Superior temporal gyrus (tissue), 1 donor: Measurements from ENCODE around the gene ZNF860.
"Not testable (repeated sequence)": the region's sequence is repeated elsewhere in the genome, so short reads cannot be mapped to it uniquely, and the experiment has no call there.

Experiments
- DNase-seq: peaks from one replicate; pipeline ENCODE4 v3.0.0-alpha.2; 2016; ENCODE audit errors: extremely low spot score

The ZNF860 gene

GRCh38 chr3:31996195-31996594, 14.6 kb downstream of the ZNF860 start:
- DNase-seq, result no peak

- DNase-seq, result no peak
These were observed 15.9 kb downstream of the ZNF860 start for GRCh38 chr3:31997500-31997899.

GRCh38 chr3:31999907-32000439, 18.4 kb downstream of the ZNF860 start:
- DNase-seq, result no peak

- no peak for DNase-seq
These were observed 19.3 kb downstream of the ZNF860 start for GRCh38 chr3:32000877-32001276.

- DNase-seq, result no peak
These were observed 21.2 kb downstream of the ZNF860 start for GRCh38 chr3:32002561-32003368.

GRCh38 chr3:32003380-32003779, 21.8 kb downstream of the ZNF860 start:
- no peak for DNase-seq

- no peak for DNase-seq
These were observed 22.7 kb downstream of the ZNF860 start for GRCh38 chr3:32004113-32004765.

GRCh38 chr3:32009101-32009500, 27.6 kb downstream of the ZNF860 start:
- DNase-seq, result no peak

- DNase-seq, result no peak
These were observed 28.4 kb downstream of the ZNF860 start for GRCh38 chr3:32009957-32010356.

GRCh38 chr3:32010699-32011098, 29.1 kb downstream of the ZNF860 start:
- DNase-seq, result not testable (repeated sequence)

- DNase-seq, result not testable (repeated sequence)
These were observed 34.1 kb downstream of the ZNF860 start for GRCh38 chr3:32015638-32016037.

- no peak for DNase-seq
These were observed 35.7 kb downstream of the ZNF860 start for GRCh38 chr3:32017286-32017685.

GRCh38 chr3:32018757-32019564, 37.4 kb downstream of the ZNF860 start:
- DNase-seq, result peak; percentile 86

GRCh38 chr3:32021155-32021554, 39.6 kb downstream of the ZNF860 start:
- no peak for DNase-seq

- no peak for DNase-seq
These were observed 40.2 kb downstream of the ZNF860 start for GRCh38 chr3:32021748-32022147.

GRCh38 chr3:32022947-32023346, 41.4 kb downstream of the ZNF860 start:
- DNase-seq, result no peak

GRCh38 chr3:32026593-32026992, 45.0 kb downstream of the ZNF860 start:
- no peak for DNase-seq

GRCh38 chr3:32037932-32038267, 56.4 kb downstream of the ZNF860 start:
- no peak for DNase-seq

- no peak for DNase-seq
These were observed 59.8 kb downstream of the ZNF860 start for GRCh38 chr3:32041316-32041715.
